ENCODE results near the gene DYNLL2.

DNA sequence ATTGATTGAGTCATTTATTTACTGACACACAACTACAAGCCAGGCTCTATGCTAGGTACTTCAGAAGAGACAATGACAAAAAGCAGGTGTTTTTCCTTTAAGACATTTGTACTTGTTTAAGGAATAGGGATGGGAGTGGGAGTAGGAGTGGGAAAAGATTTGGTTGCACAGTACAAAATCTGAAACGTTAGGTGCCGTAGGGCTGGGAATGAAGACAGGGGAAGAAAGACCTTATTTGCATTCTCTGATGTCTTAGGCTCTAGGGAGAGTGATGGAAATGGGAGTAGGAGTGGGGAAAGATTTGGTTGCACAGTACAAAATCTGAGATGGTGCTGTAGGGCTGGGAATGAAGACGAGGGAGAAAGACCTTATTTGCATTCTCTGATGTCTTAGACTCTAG, 36.3 kb downstream of the DYNLL2 start:
- TF ChIP-seq, protein P1, sequence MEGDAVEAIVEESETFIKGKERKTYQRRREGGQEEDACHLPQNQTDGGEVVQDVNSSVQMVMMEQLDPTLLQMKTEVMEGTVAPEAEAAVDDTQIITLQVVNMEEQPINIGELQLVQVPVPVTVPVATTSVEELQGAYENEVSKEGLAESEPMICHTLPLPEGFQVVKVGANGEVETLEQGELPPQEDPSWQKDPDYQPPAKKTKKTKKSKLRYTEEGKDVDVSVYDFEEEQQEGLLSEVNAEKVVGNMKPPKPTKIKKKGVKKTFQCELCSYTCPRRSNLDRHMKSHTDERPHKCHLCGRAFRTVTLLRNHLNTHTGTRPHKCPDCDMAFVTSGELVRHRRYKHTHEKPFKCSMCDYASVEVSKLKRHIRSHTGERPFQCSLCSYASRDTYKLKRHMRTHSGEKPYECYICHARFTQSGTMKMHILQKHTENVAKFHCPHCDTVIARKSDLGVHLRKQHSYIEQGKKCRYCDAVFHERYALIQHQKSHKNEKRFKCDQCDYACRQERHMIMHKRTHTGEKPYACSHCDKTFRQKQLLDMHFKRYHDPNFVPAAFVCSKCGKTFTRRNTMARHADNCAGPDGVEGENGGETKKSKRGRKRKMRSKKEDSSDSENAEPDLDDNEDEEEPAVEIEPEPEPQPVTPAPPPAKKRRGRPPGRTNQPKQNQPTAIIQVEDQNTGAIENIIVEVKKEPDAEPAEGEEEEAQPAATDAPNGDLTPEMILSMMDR (conservative IDR thresholded peaks at IDR 0.05; ENCODE audit: low read length) = no peak
- TF ChIP-seq EZH2phosphoT487 (IDR thresholded peaks at IDR 0.05; ENCODE audit: borderline replicate concordance) = no peak

All from Loucy (cell line).